Activated B cell treated with CpG ODN at 0.5 μM for 24 hours (primary cell): ENCODE data around the gene TOR4A. TPM values are rescaled to one million over a fixed set of nuclear protein-coding genes. Genes with fewer than 3 reads are reported as not detected.
A peak's percentile ranks its signal among the peaks of the same experiment; 100 is the strongest.

Experiments used
- ATAC-seq: fragments of 200-7000 bp; cut with Tn5 transposase; one replicate; pipeline ENCODE4 v1.10.0; 2021; ENCODE audit warnings: low read depth, mild to moderate bottlenecking, moderate library complexity
- CTCF ChIA-PET: fragments of 350-600 bp; sonication (Branson Sonifier 250); formaldehyde crosslinking; loops from one replicate; lab custom pipeline; 2021; ENCODE audit warnings: antibody characterized with exemption; lab: Charles Lee
- POLR2A ChIA-PET: fragments of 350-600 bp; sonication (Branson Sonifier 250); formaldehyde crosslinking; loops from one replicate; lab custom pipeline; 2021; ENCODE audit warnings: antibody characterized with exemption; lab: Charles Lee
- DNase-seq: peaks from one replicate; pipeline ENCODE4 v3.0.0; 2022
- H3K27ac Mint-ChIP-seq: one replicate; pipeline ENCODE4 v1.8.0; 2020; ENCODE audit warnings: mixed read lengths
- H3K27me3 Mint-ChIP-seq: one replicate; pipeline ENCODE4 v1.8.0; 2021; ENCODE audit warnings: mixed read lengths
- H3K36me3 Mint-ChIP-seq: one replicate; pipeline ENCODE4 v1.8.0; 2021; ENCODE audit warnings: low read depth, mixed read lengths
- H3K4me1 Mint-ChIP-seq: one replicate; pipeline ENCODE4 v1.8.0; 2021; ENCODE audit warnings: mixed read lengths
- H3K4me3 Mint-ChIP-seq: one replicate; pipeline ENCODE4 v1.8.0; 2020; ENCODE audit warnings: mild to moderate bottlenecking, mixed read lengths
- H3K9me3 Mint-ChIP-seq: one replicate; pipeline ENCODE4 v1.8.0; 2020; ENCODE audit warnings: mixed read lengths
- intact Hi-C: fragments of 100-400 bp; cut with micrococcal nuclease; formaldehyde crosslinking; loops from one replicate; pipeline ENCODE4 v1.15.1; 2024
- total RNA-seq: library from RNA; stranded (reverse); gene quantifications from 2 replicates; pipeline ENCODE4 v1.2.3, GENCODE V29; 2022
- TF ChIP-seq, protein P1 (sequence below): fragments of 200-600 bp; IDR thresholded peaks from one replicate; pipeline ENCODE4 v1.8.0; 2022; ENCODE audit warnings: antibody characterized with exemption, mild to moderate bottlenecking

The TOR4A gene
- total RNA-seq, 1 donor from 2014 or later: 9.1 TPM

DNA sequence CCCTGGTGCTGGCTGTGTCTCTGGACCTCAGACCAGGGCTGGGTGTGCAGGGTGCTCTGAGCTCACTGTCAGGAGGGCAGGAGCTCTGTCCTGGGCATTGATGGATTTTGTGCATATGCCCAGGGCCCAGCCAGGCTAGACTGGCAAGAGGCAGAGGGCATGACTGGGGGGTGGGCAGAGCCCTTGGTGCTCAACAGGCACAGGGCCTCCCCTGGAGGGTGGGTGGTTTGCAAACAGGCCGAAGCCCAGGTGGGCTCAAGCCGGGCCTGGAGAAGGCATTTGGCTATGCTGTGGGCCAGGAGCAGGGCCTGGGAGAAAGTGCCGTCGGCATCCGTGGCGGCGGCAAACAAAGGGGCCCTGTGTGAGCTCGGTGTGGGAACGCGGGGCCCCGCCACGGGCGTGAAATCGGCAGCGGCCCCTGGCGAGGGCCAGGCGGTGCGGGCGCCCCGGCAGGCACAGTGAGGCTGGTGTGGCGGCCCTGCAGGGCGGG lies 26.4 kb downstream of the TOR4A start:
- intact Hi-C loops: no loop called here
- peaks cover 7% of the 10 kb centered on the region for H3K27me3 Mint-ChIP-seq
- no peaks in the 10 kb centered on the region for H3K36me3 Mint-ChIP-seq
- DNase-seq (no peak), ATAC-seq (no peak)
- peaks cover 16% of the 10 kb centered on the region for H3K4me1 Mint-ChIP-seq
- TF ChIP-seq, protein P1, sequence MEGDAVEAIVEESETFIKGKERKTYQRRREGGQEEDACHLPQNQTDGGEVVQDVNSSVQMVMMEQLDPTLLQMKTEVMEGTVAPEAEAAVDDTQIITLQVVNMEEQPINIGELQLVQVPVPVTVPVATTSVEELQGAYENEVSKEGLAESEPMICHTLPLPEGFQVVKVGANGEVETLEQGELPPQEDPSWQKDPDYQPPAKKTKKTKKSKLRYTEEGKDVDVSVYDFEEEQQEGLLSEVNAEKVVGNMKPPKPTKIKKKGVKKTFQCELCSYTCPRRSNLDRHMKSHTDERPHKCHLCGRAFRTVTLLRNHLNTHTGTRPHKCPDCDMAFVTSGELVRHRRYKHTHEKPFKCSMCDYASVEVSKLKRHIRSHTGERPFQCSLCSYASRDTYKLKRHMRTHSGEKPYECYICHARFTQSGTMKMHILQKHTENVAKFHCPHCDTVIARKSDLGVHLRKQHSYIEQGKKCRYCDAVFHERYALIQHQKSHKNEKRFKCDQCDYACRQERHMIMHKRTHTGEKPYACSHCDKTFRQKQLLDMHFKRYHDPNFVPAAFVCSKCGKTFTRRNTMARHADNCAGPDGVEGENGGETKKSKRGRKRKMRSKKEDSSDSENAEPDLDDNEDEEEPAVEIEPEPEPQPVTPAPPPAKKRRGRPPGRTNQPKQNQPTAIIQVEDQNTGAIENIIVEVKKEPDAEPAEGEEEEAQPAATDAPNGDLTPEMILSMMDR: no peak
- ChIA-PET POLR2A (interaction anchor here (0.6 to 2.1 kb wide), 3 partner anchors 13 to 85 kb away, joined by 3 to 9 read pairs (median 4); no protein-coding TSS in a partner anchor), CTCF (no interaction called here)
- no peaks in the 10 kb centered on the region for H3K9me3 Mint-ChIP-seq
- no peak overlapping the region for H3K27ac Mint-ChIP-seq
- H3K4me3 Mint-ChIP-seq: no peak overlapping the region

GRCh38 chr9:137304383-137305059 lies 27.0 kb downstream of the TOR4A start:
- Mint-ChIP-seq H3K27me3 (peaks cover 7% of the 10 kb centered on the region), H3K4me1 (peaks cover 16% of the 10 kb centered on the region), H3K4me3 (no peak overlapping the region), H3K9me3 (no peaks in the 10 kb centered on the region), H3K27ac (no peak overlapping the region), H3K36me3 (no peaks in the 10 kb centered on the region)
- ATAC-seq (no peak), DNase-seq (no peak)
- POLR2A ChIA-PET: interaction anchor here (2.1 kb wide), 1 partner anchor 13 kb away, joined by 4 read pairs; no protein-coding TSS in a partner anchor
- TF ChIP-seq, protein P1: no peak
- CTCF ChIA-PET: no interaction called here
- intact Hi-C loops: no loop called here

- Mint-ChIP-seq H3K4me3 (peak overlapping the region; percentile 19), H3K9me3 (no peaks in the 10 kb centered on the region), H3K27me3 (peaks cover 3% of the 10 kb centered on the region), H3K4me1 (peaks cover 13% of the 10 kb centered on the region), H3K36me3 (no peaks in the 10 kb centered on the region), H3K27ac (no peak overlapping the region)
- TF ChIP-seq, protein P1: no peak
- intact Hi-C loops: no loop called here
- ChIA-PET POLR2A (interaction anchor here (2.1 kb wide), 1 partner anchor 12 kb away, joined by 4 read pairs; no protein-coding TSS in a partner anchor), CTCF (no interaction called here)
- ATAC-seq: peak; percentile 20
- no peak for DNase-seq
Observed at GRCh38 chr9:137305060-137305797, 27.7 kb downstream of the TOR4A start.

- peaks cover 1% of the 10 kb centered on the region for H3K27me3 Mint-ChIP-seq
- intact Hi-C loops: no loop called here
- DNase-seq (no peak), ATAC-seq (no peak)
- TF ChIP-seq, protein P1: no peak
- ChIA-PET POLR2A (no interaction called here), CTCF (no interaction called here)
- no peak overlapping the region for H3K4me3 Mint-ChIP-seq
- H3K27ac Mint-ChIP-seq: no peak overlapping the region
- no peaks in the 10 kb centered on the region for H3K9me3 Mint-ChIP-seq
- no peaks in the 10 kb centered on the region for H3K36me3 Mint-ChIP-seq
- peaks cover 11% of the 10 kb centered on the region for H3K4me1 Mint-ChIP-seq
Observed at GRCh38 chr9:137305798-137306065, 28.2 kb downstream of the TOR4A start.
